ENCODE data around the gene PPP4R3C. TPM values are rescaled to one million over a fixed set of nuclear protein-coding genes. Genes with fewer than 3 reads are reported as not detected.
"Not testable (repeated sequence)": the region's sequence is repeated elsewhere in the genome, so short reads cannot be mapped to it uniquely, and the experiment has no call there.

The PPP4R3C gene
- polyA plus RNA-seq, 2 of the 4 experiments (the other 2 are of a cell fraction), result 0.04 TPM; not detected in 1

DNA sequence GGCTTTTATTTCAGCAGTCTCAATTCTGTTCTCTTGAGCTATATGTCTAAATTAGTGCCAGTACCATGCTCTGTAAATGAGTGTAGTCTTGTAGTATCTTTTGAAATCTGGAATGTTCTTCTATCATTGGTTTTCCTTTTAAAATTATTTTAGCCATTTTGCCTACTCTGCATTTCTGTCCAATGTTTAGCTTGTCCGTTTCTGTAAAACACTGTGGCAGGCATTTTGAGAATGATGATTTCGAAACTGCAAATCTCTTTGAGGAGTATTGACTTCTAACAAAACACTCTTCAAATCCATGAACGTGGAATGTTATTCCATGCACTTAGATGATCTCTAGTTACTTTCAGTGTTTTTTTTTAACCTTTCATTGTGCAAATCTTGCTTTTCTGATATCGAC, 28.3 kb upstream of the PPP4R3C start:
- ATAC-seq (no peak), DNase-seq (ENCODE audit: low read depth in 1 of 2, low spot score in 1 of 2) (no peak), FAIRE-seq (no peak)
- TF ChIP-seq MAFK (IDR thresholded peaks at IDR 0.05; ENCODE audit: partially characterized antibody) (peak; percentile 15), RARB (CRISPR knock-in tag; IDR thresholded peaks at IDR 0.05) (no peak)
- H3K9me3 ChIP-seq, result no peaks in the 10 kb centered on the region
- no peaks in the 10 kb centered on the region for H3K4me1 ChIP-seq
- POLR2A ChIA-PET, result no interaction called here
- H3K4me2 ChIP-seq, result no peak overlapping the region
- WGBS (ENCODE audit: missing lambda C conversion rate), result 5% methylated on average over 4 of the region's 4 CpGs
- CTCF ChIA-PET, result no interaction called here
- no peak overlapping the region for H3K27ac ChIP-seq
- no peak overlapping the region for H3K4me3 ChIP-seq

DNA sequence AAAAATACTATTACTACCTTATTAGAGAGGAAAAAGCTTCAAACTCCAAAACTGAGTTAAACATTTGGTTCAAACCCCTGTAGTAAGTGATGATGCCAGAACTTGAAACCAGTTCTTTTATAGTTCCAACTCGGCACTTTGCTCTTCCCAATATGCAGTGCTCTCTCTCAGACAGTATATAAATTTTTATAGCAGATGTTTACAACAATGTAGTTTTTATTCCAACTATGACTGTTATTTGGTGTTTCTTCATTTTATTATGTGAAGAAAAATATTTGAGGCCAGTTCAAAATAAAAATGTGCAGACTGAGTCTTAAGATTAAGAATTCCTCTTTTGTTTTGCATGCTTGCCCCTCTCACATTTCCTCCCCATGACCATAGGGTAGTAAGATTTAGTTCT, 2.9 kb upstream of the PPP4R3C start:
- TF ChIP-seq TFCP2L1 (CRISPR knock-in tag; IDR thresholded peaks at IDR 0.05) (no peak), MAFK (IDR thresholded peaks at IDR 0.05; ENCODE audit: partially characterized antibody) (no peak), EHMT2 (IDR thresholded peaks at IDR 0.05; ENCODE audit: low read depth) (no peak), CHD2 (IDR thresholded peaks at IDR 0.05; ENCODE audit: low read length, partially characterized antibody) (no peak), ZFP36 (IDR thresholded peaks at IDR 0.05; ENCODE audit: borderline replicate concordance, partially characterized antibody) (no peak)
- TF ChIP-seq, protein P1, sequence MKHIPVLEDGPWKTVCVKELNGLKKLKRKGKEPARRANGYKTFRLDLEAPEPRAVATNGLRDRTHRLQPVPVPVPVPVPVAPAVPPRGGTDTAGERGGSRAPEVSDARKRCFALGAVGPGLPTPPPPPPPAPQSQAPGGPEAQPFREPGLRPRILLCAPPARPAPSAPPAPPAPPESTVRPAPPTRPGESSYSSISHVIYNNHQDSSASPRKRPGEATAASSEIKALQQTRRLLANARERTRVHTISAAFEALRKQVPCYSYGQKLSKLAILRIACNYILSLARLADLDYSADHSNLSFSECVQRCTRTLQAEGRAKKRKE (CRISPR knock-in tag; IDR thresholded peaks at IDR 0.05; ENCODE audit: low read depth), result no peak
- no peak for DNase-seq (ENCODE audit: low read depth in 1 of 2, low spot score in 1 of 2)
- WGBS (ENCODE audit: missing lambda C conversion rate), result 6% methylated on average over 1 of the region's 1 CpG
- H3K4me2 ChIP-seq, result no peak overlapping the region
- H3K9me3 ChIP-seq, result no peaks in the 10 kb centered on the region
- no peak overlapping the region for H3K4me3 ChIP-seq
- no peaks in the 10 kb centered on the region for H3K4me1 ChIP-seq
- ChIA-PET POLR2A (no interaction called here), CTCF (no interaction called here)
- FAIRE-seq, result no peak
- H3K27ac ChIP-seq, result no peak overlapping the region
- ATAC-seq, result no peak

GRCh38 chrX:27465036-27465435, 1.9 kb upstream of the PPP4R3C start:
- no peak overlapping the region for H3K27ac ChIP-seq
- ChIA-PET CTCF (no interaction called here), POLR2A (no interaction called here)
- no peak overlapping the region for H3K4me2 ChIP-seq
- ATAC-seq (no peak), FAIRE-seq (no peak), DNase-seq (ENCODE audit: low read depth in 1 of 2, low spot score in 1 of 2) (no peak)
- no peaks in the 10 kb centered on the region for H3K4me1 ChIP-seq
- no peak overlapping the region for H3K4me3 ChIP-seq
- no peaks in the 10 kb centered on the region for H3K9me3 ChIP-seq
- no peak for TF ChIP-seq GATA3 (IDR thresholded peaks at IDR 0.05; ENCODE audit: borderline replicate concordance)
- TF ChIP-seq, protein P2, sequence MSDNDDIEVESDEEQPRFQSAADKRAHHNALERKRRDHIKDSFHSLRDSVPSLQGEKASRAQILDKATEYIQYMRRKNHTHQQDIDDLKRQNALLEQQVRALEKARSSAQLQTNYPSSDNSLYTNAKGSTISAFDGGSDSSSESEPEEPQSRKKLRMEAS (IDR thresholded peaks at IDR 0.05), result no peak
- no peak for TF ChIP-seq KDM1A (IDR thresholded peaks at IDR 0.05; ENCODE audit: low read depth)
- no peak for TF ChIP-seq HOXB13 (CRISPR knock-in tag; IDR thresholded peaks at IDR 0.05; ENCODE audit: low read depth)
- TF ChIP-seq RCOR1 (IDR thresholded peaks at IDR 0.05; ENCODE audit: low read depth, low read length), result no peak
- no peak for TF ChIP-seq PHF8 (IDR thresholded peaks at IDR 0.05; ENCODE audit: borderline replicate concordance, low read depth)
- TF ChIP-seq RARB (CRISPR knock-in tag; IDR thresholded peaks at IDR 0.05), result no peak
- no peak for TF ChIP-seq HOXB5 (CRISPR knock-in tag; IDR thresholded peaks at IDR 0.05)
- no peak for TF ChIP-seq RAD21 (conservative IDR thresholded peaks at IDR 0.05 in 1 of 2, IDR thresholded peaks at IDR 0.05 in 1 of 2)
- TF ChIP-seq BCL3 (IDR thresholded peaks at IDR 0.05), result no peak

GRCh38 chrX:27459129-27459528, 4.0 kb downstream of the PPP4R3C start:
- H3K4me1 ChIP-seq; DNase-seq (ENCODE audit: low read depth in 1 of 2, low spot score in 1 of 2); H3K9me3 ChIP-seq; H3K27ac ChIP-seq; H3K4me2 ChIP-seq; FAIRE-seq; H3K4me3 ChIP-seq; ATAC-seq; POLR2A ChIA-PET; CTCF ChIA-PET: not testable (repeated sequence)
- WGBS (ENCODE audit: missing lambda C conversion rate), result 4% methylated on average over 5 of the region's 5 CpGs

GRCh38 chrX:27458544-27458943, 4.6 kb downstream of the PPP4R3C start:
- H3K4me3 ChIP-seq; CTCF ChIA-PET; DNase-seq (ENCODE audit: low read depth in 1 of 2, low spot score in 1 of 2); FAIRE-seq; H3K4me2 ChIP-seq; H3K9me3 ChIP-seq; H3K4me1 ChIP-seq; H3K27ac ChIP-seq; POLR2A ChIA-PET; ATAC-seq: not testable (repeated sequence)
- no CpG with 5 or more reads among the region's 30 CpGs for WGBS (ENCODE audit: missing lambda C conversion rate)
